ENCODE measurements around the gene RFLNA. TPM values are rescaled to one million over a fixed set of nuclear protein-coding genes. Genes with fewer than 3 reads are reported as not detected.
"Not testable (repeated sequence)": the region's sequence is repeated elsewhere in the genome, so short reads cannot be mapped to it uniquely, and the experiment has no call there.

The RFLNA gene
- polyA plus RNA-seq, 1 donor (not counting 4 experiments of a cell fraction or from before 2014, with no cell fraction given): 1.1 TPM

- H3K27ac ChIP-seq (ENCODE audit: control insufficient read depth, insufficient read depth, low read length): no peak overlapping the region
- dilution Hi-C loops (cut with MboI; ENCODE audit: extremely low pct_ligation_motif_present, low sequenced_read_pairs): no loop called here
- no peaks in the 10 kb centered on the region for H4K20me1 ChIP-seq (ENCODE audit: control insufficient read depth, extremely low read depth, insufficient read depth, low read length)
- peaks cover 44% of the 10 kb centered on the region for H3K27me3 ChIP-seq (ENCODE audit: control insufficient read depth, extremely low read depth, insufficient read depth, low read length)
- H3K9me3 ChIP-seq (ENCODE audit: control insufficient read depth, low read depth, low read length): no peaks in the 10 kb centered on the region
- no peaks in the 10 kb centered on the region for H3K9me1 ChIP-seq (ENCODE audit: control insufficient read depth, extremely low read depth, insufficient read depth, low read length)
- no peak overlapping the region for H3K4me2 ChIP-seq (ENCODE audit: control insufficient read depth, extremely low read depth, insufficient read depth, low read depth, low read length)
- no peak for TF ChIP-seq EZH2 (IDR thresholded peaks at IDR 0.05; ENCODE audit: low read length)
- no peak for TF ChIP-seq CTCF (optimal IDR thresholded peaks at IDR 0.05 in 1 of 3, IDR thresholded peaks at IDR 0.05 in 1 of 3, conservative IDR thresholded peaks at IDR 0.05 in 1 of 3; ENCODE audit: extremely low read depth in 1 of 3, insufficient read depth in 2 of 3, low read length in 3 of 3)
- no peak overlapping the region for H3K9ac ChIP-seq (ENCODE audit: control insufficient read depth, extremely low read depth, insufficient read depth, low read length)
- H3K79me2 ChIP-seq (ENCODE audit: control insufficient read depth, insufficient read depth, low read length): no peaks in the 10 kb centered on the region
- DNase-seq (ENCODE audit: low read depth, low spot score) (no peak), FAIRE-seq (no peak)
- no peak overlapping the region for H3K4me3 ChIP-seq (ENCODE audit: control insufficient read depth in 2 of 3, extremely low read depth in 1 of 3, insufficient read depth in 2 of 3, low read depth in 1 of 3, low read length in 3 of 3)
- no peaks in the 10 kb centered on the region for H3K36me3 ChIP-seq (ENCODE audit: control insufficient read depth in 2 of 2, extremely low read depth in 1 of 2, insufficient read depth in 2 of 2, low read length in 2 of 2)
- peaks cover 14% of the 10 kb centered on the region for H3K4me1 ChIP-seq (ENCODE audit: control insufficient read depth, extremely low read depth, insufficient read depth, low read length)
- H2AFZ ChIP-seq (ENCODE audit: control insufficient read depth, low read length): no peak overlapping the region
These were observed 4.0 kb downstream of the RFLNA start for GRCh38 chr12:124298685-124299410.

- no peak for FAIRE-seq
- Histone ChIP-seq H2AFZ (ENCODE audit: control insufficient read depth, low read length) (no peak overlapping the region), H3K79me2 (ENCODE audit: control insufficient read depth, insufficient read depth, low read length) (no peaks in the 10 kb centered on the region), H3K9me3 (ENCODE audit: control insufficient read depth, low read depth, low read length) (no peaks in the 10 kb centered on the region), H3K36me3 (ENCODE audit: control insufficient read depth in 2 of 2, extremely low read depth in 1 of 2, insufficient read depth in 2 of 2, low read length in 2 of 2) (no peaks in the 10 kb centered on the region), H3K9me1 (ENCODE audit: control insufficient read depth, extremely low read depth, insufficient read depth, low read length) (no peaks in the 10 kb centered on the region), H3K27me3 (ENCODE audit: control insufficient read depth, extremely low read depth, insufficient read depth, low read length) (peaks cover 35% of the 10 kb centered on the region), H3K9ac (ENCODE audit: control insufficient read depth, extremely low read depth, insufficient read depth, low read length) (no peak overlapping the region), H3K4me1 (ENCODE audit: control insufficient read depth, extremely low read depth, insufficient read depth, low read length) (peaks cover 14% of the 10 kb centered on the region), H3K4me2 (ENCODE audit: control insufficient read depth, extremely low read depth, insufficient read depth, low read depth, low read length) (no peak overlapping the region), H4K20me1 (ENCODE audit: control insufficient read depth, extremely low read depth, insufficient read depth, low read length) (no peaks in the 10 kb centered on the region), H3K27ac (ENCODE audit: control insufficient read depth, insufficient read depth, low read length) (no peak overlapping the region), H3K4me3 (ENCODE audit: control insufficient read depth in 2 of 3, extremely low read depth in 1 of 3, insufficient read depth in 2 of 3, low read depth in 1 of 3, low read length in 3 of 3) (no peak overlapping the region)
- TF ChIP-seq EZH2 (IDR thresholded peaks at IDR 0.05; ENCODE audit: low read length) (no peak), CTCF (optimal IDR thresholded peaks at IDR 0.05 in 1 of 3, IDR thresholded peaks at IDR 0.05 in 1 of 3, conservative IDR thresholded peaks at IDR 0.05 in 1 of 3; ENCODE audit: extremely low read depth in 1 of 3, insufficient read depth in 2 of 3, low read length in 3 of 3) (no peak)
- no peak for DNase-seq (ENCODE audit: low read depth, low spot score)
- dilution Hi-C loops (cut with MboI; ENCODE audit: extremely low pct_ligation_motif_present, low sequenced_read_pairs): no loop called here
These were observed 4.9 kb downstream of the RFLNA start for GRCh38 chr12:124299628-124300388.

DNA sequence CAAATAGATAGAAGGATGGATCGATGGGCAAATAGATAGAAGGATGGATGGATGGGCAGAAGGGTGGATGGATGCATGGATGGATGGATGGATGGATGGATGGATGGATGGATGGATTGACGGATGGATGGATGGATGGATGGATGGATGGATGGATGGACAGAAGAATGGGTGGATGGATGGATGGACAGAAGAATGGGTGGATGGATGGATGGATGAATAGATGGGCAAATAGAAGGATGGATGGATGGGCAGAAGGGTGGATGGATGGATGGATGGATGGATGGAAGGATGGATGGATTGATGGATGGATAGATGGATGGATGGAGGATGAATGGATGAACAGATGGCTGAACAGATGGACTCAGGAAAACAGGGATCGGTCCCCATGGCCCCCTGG lies 5.8 kb downstream of the RFLNA start:
- Histone ChIP-seq H3K4me1 (ENCODE audit: control insufficient read depth, extremely low read depth, insufficient read depth, low read length) (peaks cover 12% of the 10 kb centered on the region), H3K27me3 (ENCODE audit: control insufficient read depth, extremely low read depth, insufficient read depth, low read length) (peaks cover 38% of the 10 kb centered on the region)
- H3K9me3 ChIP-seq (ENCODE audit: control insufficient read depth, low read depth, low read length); H3K36me3 ChIP-seq (ENCODE audit: control insufficient read depth in 2 of 2, extremely low read depth in 1 of 2, insufficient read depth in 2 of 2, low read length in 2 of 2); H3K4me2 ChIP-seq (ENCODE audit: control insufficient read depth, extremely low read depth, insufficient read depth, low read depth, low read length); H3K27ac ChIP-seq (ENCODE audit: control insufficient read depth, insufficient read depth, low read length); H3K4me3 ChIP-seq (ENCODE audit: control insufficient read depth in 2 of 3, extremely low read depth in 1 of 3, insufficient read depth in 2 of 3, low read depth in 1 of 3, low read length in 3 of 3); H3K9me1 ChIP-seq (ENCODE audit: control insufficient read depth, extremely low read depth, insufficient read depth, low read length); H3K9ac ChIP-seq (ENCODE audit: control insufficient read depth, extremely low read depth, insufficient read depth, low read length); H3K79me2 ChIP-seq (ENCODE audit: control insufficient read depth, insufficient read depth, low read length); H2AFZ ChIP-seq (ENCODE audit: control insufficient read depth, low read length); H4K20me1 ChIP-seq (ENCODE audit: control insufficient read depth, extremely low read depth, insufficient read depth, low read length); DNase-seq (ENCODE audit: low read depth, low spot score); dilution Hi-C loops (cut with MboI; ENCODE audit: extremely low pct_ligation_motif_present, low sequenced_read_pairs); FAIRE-seq: not testable (repeated sequence)
